NCI-H2227 treated with DMSO at 0.1 percent for 48 hours (cell line): ENCODE results near the gene WDR38.
A peak's percentile ranks its signal among the peaks of the same experiment; 100 is the strongest.

Experiments
- DNase-seq: peaks from one replicate; lab custom pipeline; 2025; lab: John Stamatoyannopoulos, UW

Gene WDR38, protein sequence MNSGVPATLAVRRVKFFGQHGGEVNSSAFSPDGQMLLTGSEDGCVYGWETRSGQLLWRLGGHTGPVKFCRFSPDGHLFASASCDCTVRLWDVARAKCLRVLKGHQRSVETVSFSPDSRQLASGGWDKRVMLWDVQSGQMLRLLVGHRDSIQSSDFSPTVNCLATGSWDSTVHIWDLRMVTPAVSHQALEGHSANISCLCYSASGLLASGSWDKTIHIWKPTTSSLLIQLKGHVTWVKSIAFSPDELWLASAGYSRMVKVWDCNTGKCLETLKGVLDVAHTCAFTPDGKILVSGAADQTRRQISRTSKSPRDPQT

DNA sequence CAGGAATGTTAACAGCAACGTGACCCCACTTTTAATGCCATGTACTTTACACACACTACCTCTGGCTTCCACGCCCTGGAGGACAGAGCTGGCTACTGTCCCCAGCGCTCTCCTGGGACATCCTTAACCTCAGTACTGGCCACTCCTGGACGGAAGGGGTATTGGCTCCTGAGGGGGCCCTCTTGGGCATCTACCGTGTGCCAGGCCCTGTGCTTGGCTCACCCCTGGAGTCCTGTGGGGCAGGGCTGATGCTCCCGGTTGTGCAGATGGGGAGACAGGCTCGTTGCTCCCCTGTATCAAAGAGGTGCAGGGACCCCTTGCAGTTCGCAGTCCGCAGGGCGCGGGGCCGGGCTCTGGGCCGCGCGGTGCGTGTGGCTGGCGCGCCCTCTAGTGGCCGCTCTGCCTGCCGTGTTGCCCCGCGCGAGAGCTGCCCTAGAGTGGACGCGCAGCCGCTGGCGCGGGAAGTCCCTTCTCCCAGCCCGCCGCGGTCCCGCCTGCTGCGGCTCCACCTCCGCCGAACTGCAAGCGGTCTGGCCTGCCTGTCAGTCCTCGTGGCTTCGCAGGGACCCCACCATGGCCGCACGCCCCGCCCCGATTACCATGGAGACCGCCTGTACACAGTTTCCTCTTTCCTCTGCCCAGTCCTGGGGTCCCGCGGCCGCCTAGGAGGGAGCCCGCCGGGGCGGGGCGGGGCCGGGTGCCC lies at the start of gene WDR38:
TSS of gene WDR38 (plus strand) at position 632 of the 703 bp plus-strand sequence. CDS start 72 bp downstream, outside the sequence.
- peak; percentile 31 for DNase-seq

DNA sequence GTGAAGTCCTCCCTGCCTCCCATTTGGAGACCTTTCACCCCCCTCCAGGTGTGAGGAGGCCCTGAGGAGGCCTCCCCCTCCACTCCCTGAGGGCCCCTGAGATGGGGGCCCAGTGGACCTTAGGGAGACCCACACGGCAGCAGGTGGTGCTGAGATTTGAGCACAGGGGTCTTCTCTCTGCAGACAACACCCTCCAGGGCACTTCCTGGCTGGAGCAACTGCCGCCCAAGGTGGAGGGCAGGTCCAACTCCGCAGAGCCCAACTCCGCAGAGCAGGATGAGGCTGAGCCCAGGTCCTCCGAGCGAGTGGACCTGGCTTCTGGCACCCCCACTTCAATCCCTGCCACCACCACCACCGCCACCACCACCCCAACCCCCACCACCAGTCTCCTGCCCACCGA lies 49.3 kb upstream of the WDR38 start:
- DNase-seq = no peak

- no peak for DNase-seq
These were observed 48.1 kb upstream of the WDR38 start for GRCh38 chr9:124805186-124805585.

DNA sequence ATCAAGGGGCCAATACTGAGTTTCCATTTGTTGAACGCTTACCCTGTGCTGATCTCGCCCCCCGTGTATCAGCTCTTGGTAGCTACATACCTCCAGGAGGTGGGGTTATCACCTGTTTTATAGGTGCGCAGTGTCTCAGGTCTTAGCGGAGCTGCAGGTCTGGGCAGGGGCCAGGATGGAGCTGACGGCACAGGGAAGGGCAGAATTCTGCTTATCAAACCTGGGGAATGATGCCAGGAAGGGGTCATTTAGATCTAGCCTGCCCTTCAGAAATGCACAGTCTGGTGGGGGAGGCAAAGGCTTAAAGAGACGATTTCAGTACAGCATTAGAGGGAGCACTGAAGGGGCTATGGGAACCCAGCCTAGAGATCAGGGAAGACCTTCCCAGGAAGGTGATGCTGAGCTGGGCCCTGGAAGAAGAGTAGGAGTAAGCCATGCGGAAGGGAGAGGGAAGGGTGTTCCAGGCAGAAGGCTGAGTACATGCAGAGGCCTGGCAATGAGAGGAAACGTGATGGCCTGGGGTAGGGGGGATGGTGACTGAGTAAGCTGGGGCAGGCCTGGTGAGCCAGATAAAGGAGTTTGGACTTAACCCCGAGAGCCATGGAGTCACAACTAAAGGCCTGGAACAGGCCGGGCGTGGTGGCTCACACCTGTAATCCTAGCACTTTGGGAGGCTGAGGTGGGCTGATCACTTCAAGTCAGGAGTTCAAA lies 44.9 kb upstream of the WDR38 start:
- DNase-seq = no peak

DNA sequence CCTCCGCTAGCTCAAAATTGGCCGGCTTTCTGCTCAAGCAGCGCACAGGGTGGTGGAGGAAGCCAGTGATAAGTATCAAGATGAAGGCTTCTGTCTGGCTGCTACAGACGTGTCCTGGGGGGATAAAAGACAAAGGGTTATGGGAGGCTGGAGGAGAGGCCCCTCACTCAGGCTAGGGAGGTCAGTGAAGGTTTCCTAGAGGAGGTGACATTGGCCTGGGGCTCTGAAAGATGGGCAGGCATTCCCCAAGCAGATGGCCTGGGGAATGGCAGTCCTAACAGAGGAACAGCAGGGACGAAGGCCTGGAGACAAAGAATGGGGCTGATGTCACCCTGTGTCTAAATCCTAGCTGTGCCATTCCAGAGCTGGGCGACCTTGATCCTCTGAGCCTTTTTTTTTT lies 44.0 kb upstream of the WDR38 start:
- no peak for DNase-seq

DNA sequence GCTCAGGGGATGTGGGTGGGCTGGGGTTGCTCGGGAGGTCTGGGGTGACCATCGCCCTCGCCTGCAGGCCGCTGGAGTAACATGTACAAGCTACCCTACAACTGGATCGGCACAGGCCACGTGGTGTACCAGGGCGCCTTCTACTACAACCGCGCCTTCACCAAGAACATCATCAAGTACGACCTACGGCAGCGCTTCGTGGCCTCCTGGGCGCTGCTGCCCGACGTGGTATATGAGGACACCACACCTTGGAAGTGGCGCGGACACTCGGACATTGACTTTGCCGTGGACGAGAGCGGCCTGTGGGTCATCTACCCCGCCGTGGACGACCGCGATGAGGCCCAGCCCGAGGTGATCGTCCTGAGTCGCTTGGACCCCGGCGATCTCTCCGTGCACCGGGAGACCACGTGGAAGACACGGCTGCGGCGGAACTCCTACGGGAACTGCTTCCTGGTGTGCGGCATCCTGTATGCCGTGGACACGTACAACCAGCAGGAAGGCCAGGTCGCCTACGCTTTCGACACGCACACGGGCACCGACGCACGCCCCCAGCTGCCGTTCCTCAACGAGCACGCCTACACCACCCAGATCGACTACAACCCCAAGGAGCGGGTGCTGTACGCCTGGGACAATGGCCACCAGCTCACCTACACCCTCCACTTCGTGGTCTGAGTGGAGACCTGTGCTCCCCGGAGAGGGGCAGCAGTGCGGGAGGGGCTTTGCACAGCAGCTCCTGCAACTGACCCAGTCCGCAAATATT lies 43.3 kb upstream of the WDR38 start:
- DNase-seq = no peak

- DNase-seq = no peak
These were observed 42.5 kb upstream of the WDR38 start for GRCh38 chr9:124810663-124811355.

GRCh38 chr9:124812441-124812876 lies 40.8 kb upstream of the WDR38 start:
- DNase-seq = no peak

DNA sequence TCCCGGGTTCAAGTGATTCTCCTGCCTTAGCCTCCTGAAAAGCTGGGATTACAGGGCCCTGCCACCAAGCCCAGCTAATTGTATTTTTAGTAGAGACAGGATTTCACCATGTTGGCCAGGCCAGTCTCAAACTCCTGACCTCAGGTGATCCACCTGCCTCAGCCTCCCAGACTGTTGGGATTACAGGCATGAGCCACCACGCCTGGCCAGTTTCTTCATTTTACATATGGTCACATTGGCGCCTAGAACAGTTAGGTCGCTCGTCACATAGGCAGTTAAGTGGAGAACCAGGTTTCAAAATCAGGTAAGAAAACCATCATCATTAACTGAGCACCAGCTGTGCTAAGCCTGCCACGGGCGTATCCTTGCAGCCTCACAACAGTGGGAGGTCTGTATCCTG lies 40.2 kb upstream of the WDR38 start:
- DNase-seq = no peak

DNA sequence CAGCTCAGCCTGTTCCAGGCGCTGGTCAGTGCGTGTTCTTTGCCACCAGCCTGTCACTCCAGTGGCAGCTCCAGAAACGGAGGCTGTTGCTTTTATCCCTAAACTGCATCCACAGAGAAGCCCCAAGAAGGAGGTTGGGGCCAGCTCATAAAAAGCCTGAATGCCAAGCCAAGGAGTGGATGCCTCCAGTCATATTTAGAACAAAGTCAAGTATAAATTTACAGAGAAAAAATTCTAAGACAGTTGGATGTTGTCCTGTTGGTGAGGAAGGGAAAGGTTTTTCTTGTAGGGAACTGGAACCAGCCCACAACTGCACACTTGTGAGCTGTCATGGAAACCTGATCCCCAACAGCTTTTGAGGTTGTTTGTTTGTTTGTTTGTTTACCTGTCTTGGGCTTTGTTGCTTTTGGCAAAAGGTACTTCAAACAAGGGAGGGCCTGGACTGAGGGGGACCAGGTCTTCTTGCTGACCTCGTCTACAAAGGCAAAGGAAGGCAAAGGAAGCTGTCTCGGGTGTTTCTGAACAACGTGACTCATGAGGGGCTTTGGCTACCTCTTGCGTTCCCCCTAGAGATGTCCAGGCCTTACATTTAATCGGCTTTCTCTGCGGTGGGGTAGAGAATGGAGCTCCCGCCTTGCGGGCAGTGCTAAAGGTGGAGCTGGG lies 39.6 kb upstream of the WDR38 start:
- DNase-seq = no peak

DNA sequence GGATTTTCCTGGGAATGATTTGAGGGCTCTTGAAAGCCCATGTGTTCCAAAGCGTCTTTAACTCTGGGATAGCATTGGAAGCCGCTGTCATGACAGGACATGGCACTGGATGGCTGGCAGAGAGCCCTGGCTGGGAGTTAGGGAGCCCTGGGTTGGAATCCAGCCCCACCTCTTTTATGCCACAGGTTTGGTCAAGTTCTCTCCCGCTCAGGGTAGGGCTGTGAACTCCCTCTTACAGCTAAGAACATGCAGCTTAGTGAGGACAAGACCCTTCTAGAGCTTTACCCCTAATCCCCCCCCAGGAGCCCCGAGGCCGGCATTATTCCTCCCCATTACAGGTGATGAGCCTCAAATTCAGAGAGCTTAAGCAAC lies 39.1 kb upstream of the WDR38 start:
- no peak for DNase-seq

DNA sequence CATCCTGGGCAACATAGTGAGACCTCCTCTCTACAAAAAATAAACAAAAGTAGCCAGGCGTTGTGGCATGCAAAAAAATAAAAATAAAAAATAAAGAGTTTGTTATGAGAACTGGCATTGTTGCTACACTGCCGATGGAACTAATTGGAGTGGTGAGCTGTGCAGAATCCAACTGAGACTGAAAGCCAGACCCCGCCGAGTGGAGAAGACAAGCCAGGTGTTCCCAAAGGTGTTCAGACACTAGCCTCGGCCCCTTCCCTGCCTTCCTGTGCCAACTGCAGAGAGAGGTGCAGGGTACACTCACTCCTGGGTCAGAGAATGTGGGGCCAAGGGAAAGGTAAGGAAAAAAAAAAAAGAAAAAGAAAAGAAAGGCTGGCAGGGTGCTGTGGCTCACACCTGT lies 37.7 kb upstream of the WDR38 start:
- DNase-seq = no peak

DNA sequence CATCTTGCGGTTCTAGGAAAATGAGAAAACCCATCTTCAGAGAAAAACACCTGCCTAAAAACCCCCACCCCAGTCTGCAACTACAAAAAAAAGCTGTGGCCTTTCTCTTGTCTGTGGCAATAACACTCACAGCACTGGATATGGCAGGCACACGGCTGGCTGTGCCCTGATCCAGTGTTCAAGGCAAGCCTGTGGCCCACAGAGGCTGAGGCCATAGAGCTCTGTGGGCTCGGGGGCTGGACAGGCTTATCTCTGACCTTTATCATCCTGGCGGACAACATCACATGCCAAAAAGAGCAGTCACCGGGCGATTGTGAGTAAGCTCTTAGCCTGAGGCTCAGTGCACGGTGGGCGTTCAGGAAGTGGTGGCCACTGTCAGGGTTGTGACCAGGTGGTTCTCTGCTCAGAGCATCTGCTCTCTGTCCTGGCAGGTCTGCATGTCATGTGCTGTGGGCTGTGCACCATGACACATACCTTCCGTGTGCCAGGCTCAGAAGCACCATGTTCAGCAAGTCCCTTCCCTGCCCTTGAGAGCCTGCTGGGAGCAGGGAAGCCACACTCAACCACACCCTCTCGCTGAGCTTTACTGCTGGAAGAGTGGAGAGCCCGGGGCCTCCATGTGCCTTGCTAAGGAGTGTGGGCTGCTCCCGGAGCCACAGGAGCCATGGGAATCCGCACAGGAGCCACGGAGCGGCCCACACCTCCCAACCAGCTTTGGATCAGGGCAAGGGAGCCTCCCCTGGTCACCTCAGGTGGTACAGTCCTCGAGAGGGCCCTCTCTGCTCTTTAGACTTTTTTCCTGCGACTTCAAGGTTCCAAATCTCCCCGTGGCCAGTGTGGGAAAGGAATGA lies 34.6 kb upstream of the WDR38 start:
- DNase-seq = no peak

DNA sequence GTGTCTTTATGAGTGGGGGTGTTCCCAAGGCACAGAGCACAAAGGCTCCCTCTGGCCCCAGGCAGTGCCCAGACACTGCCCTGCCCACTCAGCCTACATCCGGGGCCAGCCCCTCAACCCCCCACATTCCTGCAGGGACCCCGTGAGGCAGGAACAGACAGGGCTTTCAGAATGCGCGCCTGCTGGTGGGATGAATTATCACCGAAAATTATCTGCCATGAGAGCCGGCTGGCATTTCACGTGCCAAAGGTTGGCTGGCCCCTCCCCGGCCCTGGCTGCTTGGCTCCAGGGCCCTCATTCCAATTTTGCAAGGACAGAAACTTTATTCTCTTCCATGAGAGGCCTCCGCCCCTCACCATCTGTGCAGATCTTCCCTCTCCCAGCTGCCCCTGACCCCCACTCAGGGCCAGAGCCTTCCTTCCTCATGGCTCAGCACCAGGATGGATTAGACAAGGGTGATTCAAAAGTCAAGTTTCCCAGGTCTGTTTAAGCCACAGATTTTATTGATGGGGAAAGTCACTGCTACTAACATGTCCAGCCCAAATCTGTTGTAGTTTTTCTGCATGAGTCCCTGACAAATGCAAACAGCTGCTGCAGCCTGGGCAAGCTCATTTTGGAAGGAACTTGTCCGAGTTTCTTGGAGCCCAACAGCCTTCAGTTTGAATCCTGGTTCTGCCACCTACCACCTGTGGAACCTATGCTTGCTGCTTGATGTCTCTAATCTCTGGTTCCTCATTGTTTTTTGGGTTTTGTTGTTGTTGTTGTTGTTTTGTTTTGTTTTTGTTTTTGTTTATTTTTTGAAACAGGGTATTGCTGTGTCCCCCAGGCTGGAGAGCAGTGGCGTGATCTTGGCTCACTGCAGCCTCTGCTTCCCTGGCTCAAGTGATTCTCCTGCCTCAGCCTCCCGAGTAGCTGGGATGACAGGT lies 32.3 kb upstream of the WDR38 start:
- DNase-seq = no peak

GRCh38 chr9:124828489-124829333 lies 24.5 kb upstream of the WDR38 start:
- no peak for DNase-seq

GRCh38 chr9:124829334-124829669 lies 24.0 kb upstream of the WDR38 start:
- no peak for DNase-seq

GRCh38 chr9:124830593-124830992 lies 22.7 kb upstream of the WDR38 start:
- no peak for DNase-seq

GRCh38 chr9:124831642-124832364 lies 21.5 kb upstream of the WDR38 start:
- DNase-seq = no peak
